KMS-11 (cell line): Measurements from ENCODE around the gene APIP.

Source experiments
- H2AFZ ChIP-seq: fragments of 200-600 bp; sonication (generic); 2 replicates; pipeline ENCODE4 v1.6.1; 2016; ENCODE audit warnings: antibody characterized with exemption, mixed run types, low read depth
- H3K27ac ChIP-seq: fragments of 200-600 bp; sonication (generic); 2 replicates; pipeline ENCODE4 v1.6.1; 2016; ENCODE audit warnings: mild to moderate bottlenecking, mixed run types
- H3K27me3 ChIP-seq: fragments of 200-600 bp; sonication (generic); 2 replicates; pipeline ENCODE4 v1.6.1; 2017; ENCODE audit warnings: mild to moderate bottlenecking, low read depth, mixed run types, moderate library complexity; ENCODE audit not compliant: insufficient read depth
- H3K36me3 ChIP-seq: fragments of 200-600 bp; sonication (generic); 2 replicates; pipeline ENCODE4 v1.6.1; 2017; ENCODE audit warnings: mild to moderate bottlenecking, mixed run types; ENCODE audit not compliant: insufficient read depth
- H3K4me1 ChIP-seq: fragments of 200-600 bp; sonication (generic); 2 replicates; pipeline ENCODE4 v1.6.1; 2016; ENCODE audit warnings: mild to moderate bottlenecking, low read depth, mixed run types; ENCODE audit not compliant: poor library complexity, severe bottlenecking
- H3K4me2 ChIP-seq: fragments of 200-600 bp; sonication (generic); 2 replicates; pipeline ENCODE4 v1.7.0; 2016; ENCODE audit warnings: mild to moderate bottlenecking, mixed run types
- H3K4me3 ChIP-seq: fragments of 200-600 bp; sonication (generic); IDR thresholded peaks from 2 replicates; pipeline ENCODE4 v1.6.1; 2017; ENCODE audit warnings: low read depth, low read length, mixed read lengths; ENCODE audit not compliant: insufficient read depth
- H3K79me2 ChIP-seq: fragments of 200-600 bp; sonication (generic); 2 replicates; pipeline ENCODE4 v1.6.1; 2016; ENCODE audit warnings: low read depth, mixed run types; ENCODE audit not compliant: insufficient read depth
- H3K9ac ChIP-seq: fragments of 200-600 bp; sonication (generic); 2 replicates; pipeline ENCODE4 v1.6.1; 2016; ENCODE audit warnings: mild to moderate bottlenecking, mixed run types
- H4K20me1 ChIP-seq: fragments of 200-600 bp; sonication (generic); 2 replicates; pipeline ENCODE4 v1.6.1; 2016; ENCODE audit warnings: mild to moderate bottlenecking, mixed run types; ENCODE audit not compliant: insufficient read depth
- TF ChIP-seq, protein P1 (sequence below): fragments of 200-600 bp; sonication (generic); conservative IDR thresholded peaks from 2 replicates; pipeline ENCODE4 v1.6.1; 2017; ENCODE audit warnings: low read depth, mild to moderate bottlenecking, antibody characterized with exemption, low read length, moderate library complexity, mixed read lengths

APIP gene

GRCh38 chr11:34850334-34850733 lies 65.8 kb downstream of the APIP start:
- H3K4me2 ChIP-seq, result no peak overlapping the region

DNA sequence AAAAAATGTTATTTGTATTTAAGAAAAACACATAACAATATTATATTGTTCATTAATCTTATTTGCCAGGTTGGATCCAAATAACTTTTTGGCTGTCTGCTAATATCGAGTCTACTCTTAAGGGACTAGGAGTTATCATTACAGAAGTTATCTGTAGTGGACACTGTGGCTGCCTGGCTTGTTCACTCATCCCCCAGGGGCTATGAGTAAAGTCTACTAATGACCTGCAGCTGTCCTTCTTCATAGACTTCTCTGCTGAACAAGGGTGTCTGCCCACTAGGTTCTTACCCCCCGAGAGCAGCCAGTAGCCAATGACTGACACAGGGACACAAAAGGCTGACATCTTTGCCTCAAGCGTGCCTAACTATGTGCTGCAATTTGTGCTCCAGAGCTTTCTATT lies 69.7 kb downstream of the APIP start:
- no peak overlapping the region for H3K4me3 ChIP-seq
- no peaks in the 10 kb centered on the region for H3K79me2 ChIP-seq
- H2AFZ ChIP-seq, result no peak overlapping the region
- no peak overlapping the region for H3K27ac ChIP-seq
- no peaks in the 10 kb centered on the region for H4K20me1 ChIP-seq
- H3K9ac ChIP-seq, result no peak overlapping the region
- no peaks in the 10 kb centered on the region for H3K27me3 ChIP-seq
- TF ChIP-seq, protein P1, sequence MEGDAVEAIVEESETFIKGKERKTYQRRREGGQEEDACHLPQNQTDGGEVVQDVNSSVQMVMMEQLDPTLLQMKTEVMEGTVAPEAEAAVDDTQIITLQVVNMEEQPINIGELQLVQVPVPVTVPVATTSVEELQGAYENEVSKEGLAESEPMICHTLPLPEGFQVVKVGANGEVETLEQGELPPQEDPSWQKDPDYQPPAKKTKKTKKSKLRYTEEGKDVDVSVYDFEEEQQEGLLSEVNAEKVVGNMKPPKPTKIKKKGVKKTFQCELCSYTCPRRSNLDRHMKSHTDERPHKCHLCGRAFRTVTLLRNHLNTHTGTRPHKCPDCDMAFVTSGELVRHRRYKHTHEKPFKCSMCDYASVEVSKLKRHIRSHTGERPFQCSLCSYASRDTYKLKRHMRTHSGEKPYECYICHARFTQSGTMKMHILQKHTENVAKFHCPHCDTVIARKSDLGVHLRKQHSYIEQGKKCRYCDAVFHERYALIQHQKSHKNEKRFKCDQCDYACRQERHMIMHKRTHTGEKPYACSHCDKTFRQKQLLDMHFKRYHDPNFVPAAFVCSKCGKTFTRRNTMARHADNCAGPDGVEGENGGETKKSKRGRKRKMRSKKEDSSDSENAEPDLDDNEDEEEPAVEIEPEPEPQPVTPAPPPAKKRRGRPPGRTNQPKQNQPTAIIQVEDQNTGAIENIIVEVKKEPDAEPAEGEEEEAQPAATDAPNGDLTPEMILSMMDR, result no peak
- H3K36me3 ChIP-seq, result no peaks in the 10 kb centered on the region
- H3K4me2 ChIP-seq, result no peak overlapping the region
- no peaks in the 10 kb centered on the region for H3K4me1 ChIP-seq

More at GRCh38 chr11:34850334-34850733, 65.8 kb downstream of the APIP start:
- Histone ChIP-seq H4K20me1 (no peaks in the 10 kb centered on the region), H3K27ac (no peak overlapping the region), H3K4me1 (peaks cover 12% of the 10 kb centered on the region), H2AFZ (no peak overlapping the region), H3K27me3 (no peaks in the 10 kb centered on the region), H3K36me3 (no peaks in the 10 kb centered on the region), H3K9ac (no peak overlapping the region), H3K79me2 (no peaks in the 10 kb centered on the region), H3K4me3 (no peak overlapping the region)
- TF ChIP-seq, protein P1, result no peak

DNA sequence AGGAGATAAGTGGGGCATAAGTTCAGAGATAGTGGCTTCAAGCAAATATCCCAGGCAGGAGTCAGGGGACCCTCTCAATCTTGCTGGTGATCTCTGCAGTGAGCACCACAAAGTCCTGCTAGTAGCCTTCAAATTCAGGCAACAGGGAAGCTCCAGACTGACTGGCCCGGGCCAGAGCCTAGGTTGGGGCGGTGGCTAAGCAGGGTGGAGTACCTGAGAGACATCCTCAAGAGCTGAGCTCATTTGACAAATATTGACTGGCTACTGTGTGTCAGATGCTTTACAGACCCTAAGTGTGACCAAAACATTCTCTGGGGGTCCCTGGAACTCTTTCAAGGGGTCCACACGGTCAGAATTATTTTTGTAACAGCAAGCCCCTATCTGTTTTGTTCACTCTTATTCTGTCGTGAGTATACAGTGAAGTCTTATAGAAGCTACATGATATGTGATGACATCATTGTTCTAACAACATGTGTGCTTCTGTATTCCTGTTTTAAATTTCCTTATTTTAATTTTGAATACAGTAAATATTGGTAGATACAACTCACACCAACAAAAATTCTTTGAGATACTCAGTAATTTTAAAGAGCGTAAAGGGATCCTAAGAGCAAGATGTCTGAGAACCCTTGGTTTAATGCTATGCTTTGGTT lies 71.6 kb downstream of the APIP start:
- H3K27me3 ChIP-seq, result no peaks in the 10 kb centered on the region
- no peaks in the 10 kb centered on the region for H4K20me1 ChIP-seq
- H3K27ac ChIP-seq, result no peak overlapping the region

GRCh38 chr11:34843271-34843670 lies 72.9 kb downstream of the APIP start:
- no peak overlapping the region for H2AFZ ChIP-seq
- TF ChIP-seq, protein P1, result no peak
- H4K20me1 ChIP-seq, result no peaks in the 10 kb centered on the region
- H3K79me2 ChIP-seq, result no peaks in the 10 kb centered on the region
- H3K4me2 ChIP-seq, result no peak overlapping the region
- no peak overlapping the region for H3K27ac ChIP-seq
- H3K9ac ChIP-seq, result no peak overlapping the region
- no peaks in the 10 kb centered on the region for H3K27me3 ChIP-seq
- no peaks in the 10 kb centered on the region for H3K36me3 ChIP-seq
- peaks cover 6% of the 10 kb centered on the region for H3K4me1 ChIP-seq
- no peak overlapping the region for H3K4me3 ChIP-seq

More for the DNA sequence above, 71.6 kb downstream of the APIP start:
- no peaks in the 10 kb centered on the region for H3K79me2 ChIP-seq
- no peaks in the 10 kb centered on the region for H3K36me3 ChIP-seq
- no peak overlapping the region for H3K9ac ChIP-seq
- no peak overlapping the region for H3K4me3 ChIP-seq
- TF ChIP-seq, protein P1, result no peak
- H2AFZ ChIP-seq, result no peak overlapping the region
- no peak overlapping the region for H3K4me2 ChIP-seq
- H3K4me1 ChIP-seq, result peaks cover 6% of the 10 kb centered on the region
